ENCODE results near the gene ELL. TPM values are rescaled to one million over a fixed set of nuclear protein-coding genes. Genes with fewer than 3 reads are reported as not detected.

Gene ELL
- total and polyA plus RNA-seq, 8 donors = 4.1 to 88.7 (median 11.2) TPM

DNA sequence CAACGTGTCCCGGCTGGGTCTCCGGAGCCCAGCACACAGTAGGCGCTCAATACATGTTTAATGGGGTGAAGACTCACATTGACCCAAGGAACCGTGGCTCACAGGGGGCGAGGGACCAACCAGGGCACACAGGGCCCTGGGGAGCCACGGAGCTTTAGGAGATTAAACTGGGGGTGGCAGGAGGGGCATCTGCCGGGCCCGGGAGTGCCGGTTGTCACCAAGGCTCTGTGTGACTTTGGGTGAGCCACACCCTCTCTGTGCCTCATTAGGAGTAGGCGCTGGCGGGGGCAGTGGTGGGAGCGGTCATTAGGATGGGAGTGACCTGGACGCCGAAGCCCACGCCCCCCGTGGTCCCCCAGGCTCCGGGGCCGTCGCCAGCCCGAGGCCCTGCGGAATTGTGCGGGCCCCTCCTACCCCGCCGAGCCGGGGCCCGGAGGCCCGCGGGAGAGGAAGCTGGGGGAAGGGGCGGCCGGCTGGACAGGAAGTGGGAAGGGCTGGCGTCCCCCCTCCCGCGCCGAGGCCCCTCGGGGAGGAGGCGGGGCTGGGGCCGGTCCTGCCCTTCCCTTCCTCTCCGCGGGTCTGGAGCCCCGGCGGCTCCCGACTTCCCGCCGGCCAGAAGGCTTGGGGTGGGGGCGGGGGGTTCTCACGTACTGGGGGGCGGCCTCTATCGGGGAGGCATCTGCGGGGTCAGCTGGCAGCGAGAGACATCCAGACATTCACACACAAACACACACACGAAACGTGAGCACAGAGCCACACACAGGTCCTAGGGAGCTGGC lies 104.4 kb downstream of the ELL start:
- WGBS, 5 donors = 0 to 1% (median 1%) methylated on average over 21 to 53 of the region's 53 CpGs
- no peaks in the 10 kb centered on the region for H3K9me3 ChIP-seq
- H3K27me3 ChIP-seq = peaks cover 0 to 38% (median 22%) of the 10 kb centered on the region in 3 donors
- peak overlapping the region; percentile 84 to 95 (median 90) for H3K27ac ChIP-seq
- intact Hi-C loops (cut with DNase I; ENCODE audit: low total_unique reads) = no loop called here
- peak overlapping the region; percentile 36 to 69 (median 38) for H3K4me3 ChIP-seq
- no peak for TF ChIP-seq EP300 (IDR thresholded peaks at IDR 0.05)
- TF ChIP-seq, protein P1, sequence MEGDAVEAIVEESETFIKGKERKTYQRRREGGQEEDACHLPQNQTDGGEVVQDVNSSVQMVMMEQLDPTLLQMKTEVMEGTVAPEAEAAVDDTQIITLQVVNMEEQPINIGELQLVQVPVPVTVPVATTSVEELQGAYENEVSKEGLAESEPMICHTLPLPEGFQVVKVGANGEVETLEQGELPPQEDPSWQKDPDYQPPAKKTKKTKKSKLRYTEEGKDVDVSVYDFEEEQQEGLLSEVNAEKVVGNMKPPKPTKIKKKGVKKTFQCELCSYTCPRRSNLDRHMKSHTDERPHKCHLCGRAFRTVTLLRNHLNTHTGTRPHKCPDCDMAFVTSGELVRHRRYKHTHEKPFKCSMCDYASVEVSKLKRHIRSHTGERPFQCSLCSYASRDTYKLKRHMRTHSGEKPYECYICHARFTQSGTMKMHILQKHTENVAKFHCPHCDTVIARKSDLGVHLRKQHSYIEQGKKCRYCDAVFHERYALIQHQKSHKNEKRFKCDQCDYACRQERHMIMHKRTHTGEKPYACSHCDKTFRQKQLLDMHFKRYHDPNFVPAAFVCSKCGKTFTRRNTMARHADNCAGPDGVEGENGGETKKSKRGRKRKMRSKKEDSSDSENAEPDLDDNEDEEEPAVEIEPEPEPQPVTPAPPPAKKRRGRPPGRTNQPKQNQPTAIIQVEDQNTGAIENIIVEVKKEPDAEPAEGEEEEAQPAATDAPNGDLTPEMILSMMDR (IDR thresholded peaks at IDR 0.05) = no peak
- TF ChIP-seq POLR2A (IDR thresholded peaks at IDR 0.05) = no peak
- no peak for TF ChIP-seq POLR2AphosphoS5 (IDR thresholded peaks at IDR 0.05)
- H3K36me3 ChIP-seq = no peaks in the 10 kb centered on the region
- DNase-seq = peak in 1 of 2 donors; percentile 96
- peaks cover 67 to 79% (median 77%) of the 10 kb centered on the region in 4 donors for H3K4me1 ChIP-seq

DNA sequence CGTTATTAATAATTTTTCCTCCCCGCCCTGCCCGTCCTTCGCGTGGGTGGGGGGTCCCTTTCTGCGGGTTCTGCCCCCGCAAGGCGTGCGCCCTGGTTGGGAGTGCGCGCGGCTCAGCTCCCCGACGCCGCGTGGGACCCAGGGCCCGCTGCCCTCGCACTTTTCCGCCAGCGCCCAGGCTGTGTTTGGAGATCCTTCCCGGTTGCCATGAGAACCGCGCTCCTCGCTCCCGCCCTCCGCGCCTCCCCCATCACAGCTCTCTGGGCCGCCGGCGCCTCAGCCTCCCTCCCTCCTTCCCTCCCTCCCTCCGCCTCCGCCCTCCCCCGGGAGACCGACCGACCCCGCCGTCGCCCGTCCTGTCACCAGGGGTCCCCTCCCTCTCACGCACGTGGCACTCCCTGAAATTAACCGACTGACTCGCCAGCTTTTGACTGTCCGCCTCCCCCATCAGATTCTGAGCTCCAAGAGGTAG lies 105.1 kb downstream of the ELL start:
- DNase-seq = peak; percentile 74 to 98
- Histone ChIP-seq H3K9me3 (no peaks in the 10 kb centered on the region), H3K4me3 (peak overlapping the region; percentile 36 to 69 (median 38)), H3K36me3 (no peaks in the 10 kb centered on the region), H3K27me3 (peaks cover 0 to 38% (median 22%) of the 10 kb centered on the region in 3 donors), H3K27ac (peak overlapping the region; percentile 84 to 95 (median 90)), H3K4me1 (peaks cover 67 to 73% (median 71%) of the 10 kb centered on the region in 4 donors)
- TF ChIP-seq POLR2AphosphoS5 (IDR thresholded peaks at IDR 0.05) (peak in 1 of 3 donors; percentile 8), POLR2A (IDR thresholded peaks at IDR 0.05) (no peak), EP300 (IDR thresholded peaks at IDR 0.05) (no peak)
- TF ChIP-seq, protein P1 (IDR thresholded peaks at IDR 0.05) = no peak
- WGBS, 5 donors = 0 to 1% (median 0%) methylated on average over 32 to 44 of the region's 44 CpGs
- intact Hi-C loops (cut with DNase I; ENCODE audit: low total_unique reads) = no loop called here

DNA sequence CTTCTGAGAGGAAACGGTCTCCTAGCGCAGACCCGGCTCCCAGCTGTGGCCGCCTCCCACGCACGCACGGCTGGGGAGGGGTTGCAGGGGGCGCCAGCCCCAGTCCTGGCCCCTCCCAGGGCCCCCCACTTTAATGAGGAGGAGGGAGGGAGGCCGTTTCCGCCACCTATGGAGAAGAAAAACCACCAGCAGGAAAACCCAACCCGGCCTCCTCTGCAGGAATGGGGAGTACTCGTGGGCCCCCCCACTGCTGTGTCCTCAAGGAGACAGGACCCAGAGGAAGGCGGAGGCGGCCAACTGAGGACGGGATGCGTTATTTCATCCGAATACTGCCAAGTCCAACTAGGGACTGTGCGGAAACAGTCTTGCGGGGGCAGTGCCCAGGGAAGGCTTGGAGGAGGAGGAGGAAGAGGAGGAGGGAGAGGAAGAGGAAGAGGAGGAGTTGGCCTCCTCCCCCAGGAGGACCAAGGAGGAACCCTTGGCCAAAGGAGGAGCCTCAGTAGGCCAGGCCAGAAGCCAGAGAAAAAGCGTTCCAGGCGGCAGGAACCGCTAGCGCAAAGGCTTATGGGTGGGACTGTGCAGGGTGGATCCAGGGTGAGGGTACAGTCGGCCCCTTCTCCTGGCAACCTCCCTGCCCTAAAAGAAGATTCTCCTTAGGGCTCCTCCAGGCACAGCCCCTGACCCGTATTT lies 106.5 kb downstream of the ELL start:
- peaks cover 0 to 38% (median 22%) of the 10 kb centered on the region in 3 donors for H3K27me3 ChIP-seq
- H3K4me3 ChIP-seq = peak overlapping the region in 3 of 4 donors; percentile 22 to 31 (median 23)
- no peaks in the 10 kb centered on the region for H3K36me3 ChIP-seq
- 31 to 56% (median 45%) methylated on average over 25 of the region's 25 CpGs for WGBS, 5 donors
- peaks cover 55 to 62% (median 59%) of the 10 kb centered on the region in 4 donors for H3K4me1 ChIP-seq
- TF ChIP-seq, protein P1 (IDR thresholded peaks at IDR 0.05) = no peak
- peak; percentile 27 to 69 (median 27) for TF ChIP-seq POLR2AphosphoS5 (IDR thresholded peaks at IDR 0.05)
- TF ChIP-seq EP300 (IDR thresholded peaks at IDR 0.05) = no peak
- no peak for TF ChIP-seq POLR2A (IDR thresholded peaks at IDR 0.05)
- H3K27ac ChIP-seq = peak overlapping the region; percentile 68 to 95 (median 90)
- peak in 1 of 2 donors; percentile 90 for DNase-seq
- no peaks in the 10 kb centered on the region for H3K9me3 ChIP-seq
- intact Hi-C loops (cut with DNase I; ENCODE audit: low total_unique reads) = no loop called here

DNA sequence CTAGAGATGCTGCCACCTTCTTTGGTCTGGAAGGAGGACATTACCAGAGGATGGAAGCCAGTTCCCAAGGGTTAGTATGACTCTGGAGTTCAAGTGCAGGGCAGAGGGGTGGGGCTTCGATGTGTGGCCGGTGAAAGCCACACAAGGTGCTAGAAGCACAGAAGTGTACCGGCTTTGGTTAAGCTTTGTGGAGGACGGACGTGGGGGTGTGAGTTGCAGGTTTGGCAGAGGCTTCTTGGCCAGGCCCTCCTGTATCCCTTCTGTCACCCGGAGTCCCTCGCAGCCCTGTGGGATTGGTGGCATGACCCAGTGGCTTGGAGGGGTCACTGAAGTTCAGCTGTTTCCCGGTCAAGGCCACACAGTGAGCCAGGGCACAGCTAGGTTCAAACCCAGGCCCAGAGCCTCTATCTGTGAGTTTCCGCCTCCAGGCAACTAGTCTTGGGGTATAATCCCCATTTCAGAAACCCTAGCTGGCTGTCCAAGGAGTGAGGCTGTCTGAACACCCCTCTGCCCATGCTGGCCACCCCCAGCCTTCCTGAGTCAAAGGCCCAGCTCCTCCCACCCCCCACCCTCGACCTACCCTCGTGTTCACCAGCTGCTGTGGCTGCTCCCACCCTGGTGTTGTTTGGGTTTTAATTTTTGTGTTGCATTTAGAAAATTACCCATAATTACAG lies 107.2 kb downstream of the ELL start:
- H3K27ac ChIP-seq = peak overlapping the region; percentile 68 to 95 (median 90)
- peaks cover 49 to 62% (median 53%) of the 10 kb centered on the region in 4 donors for H3K4me1 ChIP-seq
- H3K27me3 ChIP-seq = peaks cover 0 to 38% (median 22%) of the 10 kb centered on the region in 3 donors
- intact Hi-C loops (cut with DNase I; ENCODE audit: low total_unique reads) = loop anchor here (5.0 kb wide), 1 partner anchor 62 kb away; no protein-coding TSS in a partner anchor
- WGBS, 5 donors = 11 to 29% (median 19%) methylated on average over 10 to 11 of the region's 11 CpGs
- DNase-seq = peak in 1 of 2 donors; percentile 76
- TF ChIP-seq, protein P1 (IDR thresholded peaks at IDR 0.05) = no peak
- TF ChIP-seq POLR2AphosphoS5 (IDR thresholded peaks at IDR 0.05) = no peak
- TF ChIP-seq EP300 (IDR thresholded peaks at IDR 0.05) = no peak
- no peak for TF ChIP-seq POLR2A (IDR thresholded peaks at IDR 0.05)
- H3K9me3 ChIP-seq = no peaks in the 10 kb centered on the region
- H3K4me3 ChIP-seq = peak overlapping the region in 3 of 4 donors; percentile 22 to 31 (median 23)
- H3K36me3 ChIP-seq = no peaks in the 10 kb centered on the region
